ENCODE results near the gene ADAM17. TPM values are rescaled to one million over a fixed set of nuclear protein-coding genes. Genes with fewer than 3 reads are reported as not detected.

Gene ADAM17
- total and polyA plus RNA-seq, 2 of the 13 experiments (the other 11 are each of a cell fraction or from before 2014, with no cell fraction given): 6.5 to 33.4 TPM

GRCh38 chr2:9473985-9474360 is 81.7 kb downstream of the ADAM17 start (continued):
- no peak for TF ChIP-seq ZNF407 (CRISPR knock-in tag; IDR thresholded peaks at IDR 0.05; ENCODE audit: not compliant biosample characterization)
- peak; percentile 22; the same call in 1 of the 2 replicates for TF ChIP-seq MAX (IDR thresholded peaks at IDR 0.05)
- no peak for TF ChIP-seq PTBP1 (IDR thresholded peaks at IDR 0.05; ENCODE audit: low read depth, low read length, poor library complexity, severe bottlenecking)
- no peak for TF ChIP-seq ZNF484 (CRISPR knock-in tag; IDR thresholded peaks at IDR 0.05; ENCODE audit: borderline replicate concordance, low read depth)
- 0 out of 2 replicates have a peak, but pooled peaks have one; percentile 16 for TF ChIP-seq POGZ (CRISPR knock-in tag; IDR thresholded peaks at IDR 0.05)
- no peak for TF ChIP-seq FOSL1 (CRISPR knock-in tag; IDR thresholded peaks at IDR 0.05; ENCODE audit: borderline replicate concordance)
